GM23248 (cell line): Measurements from ENCODE around the gene VWA2. TPM values are rescaled to one million over a fixed set of nuclear protein-coding genes. Genes with fewer than 3 reads are reported as not detected.

ENCODE experiments used
- DNase-seq: peaks from one replicate; pipeline ENCODE4 v3.0.0-alpha.2; 2015
- H2AFZ ChIP-seq: fragments of 200-600 bp; sonication (generic); 2 replicates; pipeline ENCODE4 v1.6.1; 2016; ENCODE audit warnings: antibody characterized with exemption
- H3F3A ChIP-seq: fragments of 200-600 bp; sonication (generic); 2 replicates; pipeline ENCODE4 v1.6.1; 2016; ENCODE audit warnings: mild to moderate bottlenecking, antibody characterized with exemption, mixed run types; ENCODE audit not compliant: insufficient read depth
- H3K27ac ChIP-seq: fragments of 200-600 bp; sonication (generic); 2 replicates; pipeline ENCODE4 v1.5.1; 2016; ENCODE audit warnings: mild to moderate bottlenecking
- H3K27me3 ChIP-seq: fragments of 200-600 bp; sonication (generic); replicated peaks from 2 replicates; pipeline ENCODE4 v1.6.1; 2016; ENCODE audit warnings: mild to moderate bottlenecking; ENCODE audit not compliant: insufficient read depth
- H3K36me3 ChIP-seq: fragments of 200-600 bp; sonication (generic); 2 replicates; pipeline ENCODE4 v1.6.1; 2016; ENCODE audit warnings: low read depth, mild to moderate bottlenecking
- H3K4me1 ChIP-seq: fragments of 200-600 bp; sonication (generic); 2 replicates; pipeline ENCODE4 v1.6.1; 2016; ENCODE audit warnings: mild to moderate bottlenecking; ENCODE audit not compliant: insufficient read depth
- H3K4me2 ChIP-seq: fragments of 200-600 bp; sonication (generic); one replicate; pipeline ENCODE4 v1.6.1; 2016; ENCODE audit warnings: mild to moderate bottlenecking; ENCODE audit not compliant: unreplicated experiment
- H3K4me3 ChIP-seq: fragments of 200-600 bp; sonication (generic); 2 replicates; pipeline ENCODE4 v1.5.1; 2016; ENCODE audit warnings: mild to moderate bottlenecking
- H3K79me2 ChIP-seq: fragments of 200-600 bp; sonication (generic); 2 replicates; pipeline ENCODE4 v1.6.1; 2016; ENCODE audit warnings: mild to moderate bottlenecking; ENCODE audit not compliant: insufficient read depth
- H3K9ac ChIP-seq: fragments of 200-600 bp; sonication (generic); 2 replicates; pipeline ENCODE4 v1.6.1; 2016; ENCODE audit warnings: mild to moderate bottlenecking
- H3K9me2 ChIP-seq: fragments of 200-600 bp; sonication (generic); 2 replicates; pipeline ENCODE4 v1.6.1; 2016; ENCODE audit warnings: mixed run types, mild to moderate bottlenecking, moderate library complexity; ENCODE audit not compliant: insufficient read depth
- H3K9me3 ChIP-seq: fragments of 200-600 bp; sonication (generic); one replicate; pipeline ENCODE4 v1.6.1; 2017; ENCODE audit warnings: low read depth
- H4K20me1 ChIP-seq: fragments of 200-600 bp; sonication (generic); 2 replicates; pipeline ENCODE4 v1.6.0; 2016; ENCODE audit not compliant: insufficient read depth
- EZH2 ChIP-seq: fragments of 200-600 bp; sonication (generic); IDR thresholded peaks from 2 replicates; pipeline ENCODE4 v1.6.1; 2018; ENCODE audit warnings: antibody characterized with exemption, mild to moderate bottlenecking; ENCODE audit not compliant: insufficient read depth, poor library complexity, severe bottlenecking
- EZH2phosphoT487 ChIP-seq: fragments of 200-600 bp; sonication (generic); IDR thresholded peaks from 2 replicates; pipeline ENCODE4 v1.6.1; 2018; ENCODE audit warnings: antibody characterized with exemption, moderate library complexity, mild to moderate bottlenecking, low read depth; ENCODE audit not compliant: insufficient read depth
- WGBS, 2 experiments: methylation state at CpG; one replicate each; pipeline ENCODE4 v1.1.6; 2015 to 2017; ENCODE audit warnings: low lambda C conversion rate in 2 of 2, low coverage in 1 of 2; ENCODE audit errors: missing lambda C conversion rate in 2 of 2; 5-methylcytosine and 5-hydroxymethylcytosine counted together
- in situ Hi-C: fragments of 300-500 bp; cut with MboI; formaldehyde crosslinking; loops from 2 replicates; pipeline ENCODE4 v1.15.0; 2020
- polyA plus RNA-seq: library from polyadenylated mRNA; unstranded; fragments of >200 nt; fragmentation: Nextera tagmentation; extraction: Ambion mirVana; gene quantifications from 2 replicates; pipeline ENCODE4 v1.2.1, GENCODE V29; 2016
- total RNA-seq: library from RNA; depleted of rRNA; stranded (reverse); fragments of >200 nt; shearing (Covaris generic); gene quantifications from 2 replicates; pipeline ENCODE4 v1.2.3, GENCODE V29; 2014; rRNA removed

Gene VWA2
- total and polyA plus RNA-seq, 2 experiments from 2014 or later: not detected

GRCh38 chr10:114336823-114337509 is 97.9 kb downstream of the VWA2 start:
- WGBS, 2 experiments: 60 to 65% methylated on average over 10 of the region's 10 CpGs
- H3K4me1 ChIP-seq: no peaks in the 10 kb centered on the region

GRCh38 chr10:114337510-114338462 is 98.7 kb downstream of the VWA2 start:
- no peaks in the 10 kb centered on the region for H3K9me2 ChIP-seq
- no peaks in the 10 kb centered on the region for H3K9me3 ChIP-seq
- no peaks in the 10 kb centered on the region for H3K36me3 ChIP-seq
- TF ChIP-seq EZH2 (no peak), EZH2phosphoT487 (no peak)
- no peak for DNase-seq
- H3K9ac ChIP-seq: no peak overlapping the region
- 71 to 75% methylated on average over 19 of the region's 19 CpGs for WGBS, 2 experiments
- H3K79me2 ChIP-seq: no peaks in the 10 kb centered on the region
- H2AFZ ChIP-seq: no peak overlapping the region
- H3K4me2 ChIP-seq: no peak overlapping the region
- no peak overlapping the region for H3K27ac ChIP-seq
- H3K27me3 ChIP-seq: peaks cover 14% of the 10 kb centered on the region; the same call in 1 of the 2 replicates
- no peaks in the 10 kb centered on the region for H3K4me1 ChIP-seq
- H3F3A ChIP-seq: no peaks in the 10 kb centered on the region
- no peak overlapping the region for H3K4me3 ChIP-seq
- in situ Hi-C loops: no loop called here
- H4K20me1 ChIP-seq: no peaks in the 10 kb centered on the region

More at GRCh38 chr10:114336823-114337509, 97.9 kb downstream of the VWA2 start:
- H3K4me2 ChIP-seq: no peak overlapping the region
- no peaks in the 10 kb centered on the region for H4K20me1 ChIP-seq
- H3F3A ChIP-seq: no peaks in the 10 kb centered on the region
- H3K4me3 ChIP-seq: no peak overlapping the region
- H3K27me3 ChIP-seq: peaks cover 7% of the 10 kb centered on the region; the same call in 1 of the 2 replicates
- H2AFZ ChIP-seq: no peak overlapping the region
- TF ChIP-seq EZH2: no peak
- TF ChIP-seq EZH2phosphoT487: no peak
- H3K79me2 ChIP-seq: no peaks in the 10 kb centered on the region
- no peak for DNase-seq
- H3K9me3 ChIP-seq: no peaks in the 10 kb centered on the region
- no peaks in the 10 kb centered on the region for H3K9me2 ChIP-seq
- no peak overlapping the region for H3K27ac ChIP-seq
- in situ Hi-C loops: no loop called here
- H3K9ac ChIP-seq: no peak overlapping the region
- H3K36me3 ChIP-seq: no peaks in the 10 kb centered on the region

GRCh38 chr10:114340816-114341215 is 101.8 kb downstream of the VWA2 start:
- Histone ChIP-seq H3K27ac (no peak overlapping the region), H3K79me2 (no peaks in the 10 kb centered on the region), H3K9me3 (no peaks in the 10 kb centered on the region), H4K20me1 (no peaks in the 10 kb centered on the region), H3K36me3 (no peaks in the 10 kb centered on the region), H3K4me1 (no peaks in the 10 kb centered on the region), H3F3A (no peaks in the 10 kb centered on the region), H3K9me2 (no peaks in the 10 kb centered on the region), H2AFZ (no peak overlapping the region), H3K4me2 (no peak overlapping the region), H3K9ac (no peak overlapping the region), H3K27me3 (0 out of 2 replicates have a peak, but pooled peaks cover 6% of the 10 kb centered on the region), H3K4me3 (no peak overlapping the region)
- DNase-seq: no peak
- TF ChIP-seq EZH2 (no peak), EZH2phosphoT487 (no peak)
- in situ Hi-C loops: no loop called here
- 49 to 56% methylated on average over 8 of the region's 8 CpGs for WGBS, 2 experiments

Other genes starting within 250 kb of the VWA2 start
- not detected in 2 replicates for gene ADRB1, start 195.4 kb upstream of the VWA2 start, total RNA-seq
- not detected in 2 replicates for gene ADRB1, start 195.4 kb upstream of the VWA2 start, polyA plus RNA-seq
- gene CCDC186, start 65.1 kb upstream of the VWA2 start, total RNA-seq: 9.8 and 12.3 TPM in 2 replicates
- gene CCDC186, start 65.1 kb upstream of the VWA2 start, polyA plus RNA-seq: 7.4 and 8.6 TPM in 2 replicates
- gene TDRD1, start 59.9 kb upstream of the VWA2 start, total RNA-seq: not detected in 2 replicates
- gene TDRD1, start 59.9 kb upstream of the VWA2 start, polyA plus RNA-seq: not detected in 2 replicates
- gene AFAP1L2, start 165.2 kb downstream of the VWA2 start, total RNA-seq: not detected in 2 replicates
- not detected in 2 replicates for gene AFAP1L2, start 165.2 kb downstream of the VWA2 start, polyA plus RNA-seq